ENCODE results near the gene HSD17B8.

The HSD17B8 gene

DNA sequence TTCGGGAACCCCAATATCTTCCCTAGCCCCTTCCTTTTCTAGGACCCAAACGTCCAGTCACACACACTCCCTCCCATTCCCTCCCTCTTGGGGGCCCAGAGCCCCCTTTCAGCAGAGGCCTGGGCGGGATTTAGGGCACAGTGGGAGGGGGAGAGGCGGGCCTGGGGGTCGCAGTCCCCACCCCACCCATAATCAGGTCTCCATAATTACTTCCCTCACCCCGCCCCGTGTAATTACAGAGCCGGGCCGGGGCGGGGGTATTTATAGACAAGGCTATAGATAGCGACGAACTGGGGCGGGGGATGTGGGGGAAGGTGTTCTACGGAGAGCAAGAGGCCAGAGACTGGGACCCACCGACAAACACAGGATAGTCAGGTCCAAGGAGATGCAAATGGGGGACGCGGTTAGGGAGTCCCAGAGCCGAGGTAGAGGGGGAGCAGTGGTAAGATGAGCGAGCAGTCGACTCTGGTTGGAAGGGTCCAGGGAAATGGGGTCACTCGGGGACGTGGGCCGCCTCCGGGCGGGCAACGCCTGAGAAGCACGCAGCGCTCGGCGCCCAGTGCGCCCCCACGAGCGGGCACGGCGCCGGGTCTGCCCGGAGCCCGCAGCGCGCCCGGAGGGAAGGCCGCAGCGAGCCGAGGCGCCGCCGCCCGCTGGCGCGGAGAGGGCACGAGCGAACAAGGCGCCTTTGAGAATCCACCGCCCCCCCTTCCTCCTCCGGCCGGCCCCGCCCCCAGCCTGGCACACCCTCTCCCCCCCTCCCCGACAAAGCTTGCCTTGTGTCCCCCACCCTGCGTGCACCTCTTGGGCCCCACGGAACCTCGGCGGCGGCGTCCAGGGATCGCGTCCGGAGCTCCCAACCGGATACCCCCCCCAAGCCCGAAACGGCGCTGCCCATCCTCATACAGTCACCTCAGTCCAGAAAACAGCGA, 11.5 kb upstream of the HSD17B8 start:
- DNase-seq (ENCODE audit: low spot score): no peak

DNA sequence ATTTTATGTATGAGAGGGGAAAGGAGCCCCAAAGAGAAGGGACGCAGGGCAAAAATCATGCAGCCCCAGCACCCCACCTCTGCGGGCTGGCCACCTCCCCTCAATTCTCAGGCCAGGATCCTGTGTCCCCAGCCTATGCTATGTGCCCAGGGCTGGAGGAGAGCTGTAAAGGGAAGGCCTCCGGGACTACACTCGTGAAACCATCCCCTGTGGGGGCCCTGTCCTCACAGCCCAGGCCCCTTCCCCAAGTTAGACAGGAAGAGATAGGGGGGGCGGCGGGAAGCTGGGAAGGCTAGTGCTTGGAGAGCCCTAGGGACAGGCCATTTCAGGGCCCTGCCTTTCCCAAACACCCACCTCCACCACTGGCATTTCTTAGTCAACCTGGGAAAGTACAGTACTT, 10.8 kb upstream of the HSD17B8 start:
- no peak for DNase-seq (ENCODE audit: low spot score)

DNA sequence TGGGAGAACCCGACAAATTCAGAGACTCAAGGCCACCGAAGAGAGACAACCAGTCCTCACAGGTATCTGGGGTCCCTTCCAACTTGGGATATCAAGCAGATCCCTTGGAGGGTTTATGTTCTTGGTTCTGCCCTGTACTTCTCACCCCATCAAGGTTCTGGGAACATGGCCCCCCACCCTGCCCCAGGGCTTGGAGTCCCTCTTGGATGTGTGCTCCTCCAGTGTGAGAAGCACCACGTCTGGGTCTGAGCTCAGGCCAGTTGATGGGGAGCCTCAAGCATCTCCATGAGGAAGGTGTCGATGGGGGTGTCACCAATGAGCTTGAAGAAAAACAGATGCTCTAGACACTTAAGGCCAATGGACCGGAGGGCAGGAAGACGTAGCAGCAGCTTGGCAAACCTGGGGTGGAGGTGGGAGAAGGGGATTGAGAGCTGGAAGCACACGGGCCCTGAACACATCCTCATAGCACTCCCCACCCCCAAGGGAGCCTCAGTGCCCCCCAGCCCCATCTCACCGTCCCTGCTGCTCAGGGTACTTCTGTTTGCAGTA, 9.9 kb upstream of the HSD17B8 start:
- DNase-seq (ENCODE audit: low spot score): no peak

DNA sequence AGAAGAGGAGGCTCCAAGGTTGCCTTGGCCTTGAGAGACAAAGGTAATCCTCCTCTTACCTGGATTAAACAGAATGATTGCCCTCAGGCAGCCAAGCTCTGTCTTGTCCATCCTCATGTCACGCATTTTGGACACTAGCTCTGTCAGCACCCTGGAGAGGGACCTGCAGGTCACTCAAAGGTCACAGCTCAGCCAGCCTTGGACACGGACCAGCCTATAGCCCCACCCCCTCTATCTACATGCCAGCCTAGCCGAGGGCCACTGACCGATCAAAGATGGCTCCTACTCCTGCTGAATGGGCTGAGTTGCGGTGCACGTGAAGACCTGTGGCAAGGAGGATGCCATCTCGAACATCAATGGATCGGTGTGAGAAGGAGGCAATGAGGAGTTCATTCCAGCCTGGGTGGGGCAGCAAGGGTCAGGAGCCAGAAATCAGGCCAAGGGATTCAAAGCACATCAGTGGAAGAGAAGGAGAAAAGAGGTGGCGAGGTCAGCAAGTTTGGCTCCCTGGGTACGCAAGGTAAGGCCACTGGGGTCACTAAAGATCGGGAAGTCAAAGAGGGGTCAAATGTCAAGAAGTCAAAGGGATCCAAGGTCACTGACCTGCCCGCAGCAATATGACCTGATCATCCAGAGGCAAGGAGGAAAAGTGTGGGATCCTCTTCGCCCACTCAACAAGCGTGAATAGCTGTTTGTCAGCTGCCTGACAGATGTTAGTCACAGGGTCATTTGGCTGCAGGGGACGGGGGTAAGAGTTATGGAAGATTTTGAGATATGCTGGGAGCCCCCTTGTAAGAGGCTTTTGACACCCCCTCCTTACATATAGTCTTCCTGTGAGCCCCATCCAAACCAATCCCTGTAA, 8.9 kb upstream of the HSD17B8 start:
- DNase-seq (ENCODE audit: low spot score): no peak

DNA sequence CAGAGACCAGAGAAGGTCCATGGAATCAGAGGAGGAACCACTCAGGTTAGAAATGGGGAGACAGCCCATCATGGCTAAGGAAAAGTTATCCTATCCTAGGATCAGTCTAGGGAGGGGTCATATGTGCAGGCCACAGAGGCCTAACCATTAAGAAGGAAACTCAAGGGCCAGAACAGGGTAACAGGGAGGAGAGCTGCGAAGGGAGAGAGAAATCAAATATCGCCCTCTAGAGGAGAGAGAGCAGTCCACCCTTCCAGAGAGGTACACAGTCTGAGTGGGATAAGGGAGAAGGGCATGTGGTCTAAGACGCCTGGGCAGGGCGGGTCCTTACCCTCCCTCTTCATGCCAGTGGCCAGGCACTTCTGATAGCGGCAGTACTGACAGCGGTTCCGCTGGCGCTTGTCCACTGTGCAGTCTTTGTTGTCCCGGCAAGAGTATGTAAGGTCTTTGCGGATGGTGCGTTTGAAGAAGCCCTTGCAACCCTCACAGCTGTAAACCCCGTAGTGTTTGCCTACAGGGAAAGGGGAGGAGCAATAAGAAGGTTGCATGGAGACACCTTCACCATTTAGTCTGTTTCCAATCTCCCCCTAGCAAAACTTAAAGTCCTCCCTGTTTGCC, 6.9 kb upstream of the HSD17B8 start:
- peak; percentile 70 for DNase-seq (ENCODE audit: low spot score)

DNA sequence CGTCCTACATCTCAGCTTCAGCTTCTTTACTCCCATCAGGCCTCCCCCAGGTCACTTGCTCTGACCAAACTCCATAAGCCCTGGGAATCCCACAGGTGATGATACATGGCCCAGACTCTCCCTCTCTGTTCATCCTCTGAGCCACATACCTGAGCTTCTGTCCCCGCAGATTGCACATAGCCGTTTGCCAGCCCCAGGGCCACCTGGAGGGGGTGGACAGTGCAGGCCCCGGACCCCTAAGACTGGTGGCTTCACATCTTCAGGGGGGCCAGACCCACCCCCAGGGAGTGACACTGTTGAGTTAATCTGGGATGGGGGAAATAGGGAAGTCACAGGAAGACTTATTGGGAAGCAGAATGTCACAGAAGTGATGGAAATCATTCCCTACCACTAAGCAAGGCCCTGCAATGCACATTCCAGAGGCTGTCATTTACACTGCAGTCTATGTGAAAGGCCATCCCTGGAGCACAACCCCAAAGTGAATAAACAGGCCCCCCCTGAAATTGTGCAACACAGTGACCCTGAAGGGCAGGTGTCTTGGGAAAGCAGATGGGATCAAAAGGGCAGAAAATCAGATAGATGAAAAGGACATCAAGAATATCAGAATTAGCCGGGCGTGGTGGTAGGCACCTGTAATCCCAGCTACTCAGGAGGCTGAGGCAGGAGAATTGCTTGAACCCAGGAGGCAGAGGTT, 6.1 kb upstream of the HSD17B8 start:
- no peak for DNase-seq (ENCODE audit: low spot score)

DNA sequence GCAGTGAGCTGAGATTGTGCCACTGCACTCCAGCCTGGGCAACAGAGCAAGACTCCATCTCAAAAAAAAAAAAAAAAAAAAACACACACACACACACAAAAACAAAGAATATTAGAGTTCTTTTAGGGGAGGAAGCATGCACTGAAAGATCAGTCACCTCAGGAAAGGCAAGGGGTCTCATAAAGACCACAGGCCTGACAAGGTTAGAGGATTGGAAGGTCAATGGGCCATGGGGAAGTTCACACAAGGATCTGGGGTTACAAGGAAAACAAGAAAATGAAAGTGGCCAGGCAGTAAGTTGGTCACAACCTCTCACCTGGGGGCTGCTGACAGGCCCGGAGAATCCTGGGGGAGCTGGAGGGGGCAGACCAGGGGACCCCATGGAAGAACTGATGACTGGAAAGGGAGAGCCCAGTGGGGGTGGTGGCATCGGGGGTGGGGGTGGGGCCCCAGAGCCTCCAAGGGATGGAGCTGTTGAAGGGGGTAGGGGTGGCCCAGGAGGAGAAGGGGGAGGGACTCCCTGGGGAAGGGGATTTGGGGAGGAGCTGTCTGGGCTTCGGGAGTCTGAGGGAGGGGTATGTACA, 5.5 kb upstream of the HSD17B8 start:
- DNase-seq (ENCODE audit: low spot score): no peak

DNA sequence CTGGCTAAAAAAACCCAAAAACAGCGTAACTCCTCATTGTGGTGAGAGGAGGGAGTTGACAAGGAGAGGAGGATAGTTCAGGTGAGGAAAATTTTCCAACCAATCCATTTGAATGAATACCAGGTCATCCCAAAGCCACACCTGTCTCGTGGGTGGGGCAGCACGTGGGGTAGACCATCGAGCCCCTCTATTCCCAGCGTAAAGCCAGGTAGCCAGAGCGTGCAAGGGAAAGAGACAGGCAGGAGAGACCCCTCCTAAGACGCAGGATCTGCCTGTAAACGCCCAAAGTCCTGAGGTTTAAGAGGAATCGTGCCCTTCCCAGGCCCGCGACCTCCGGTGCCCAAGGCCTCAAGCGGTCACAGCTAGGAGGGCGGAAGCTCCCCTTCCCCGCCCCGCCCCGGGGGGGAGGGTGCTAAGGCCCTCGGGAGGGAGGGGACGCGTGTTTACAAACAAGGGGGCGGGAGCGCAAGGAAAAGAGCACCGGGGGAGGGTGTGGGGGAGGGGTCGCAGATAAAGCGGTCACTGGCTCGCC, 4.7 kb upstream of the HSD17B8 start:
- peak; percentile 75 for DNase-seq (ENCODE audit: low spot score)

DNA sequence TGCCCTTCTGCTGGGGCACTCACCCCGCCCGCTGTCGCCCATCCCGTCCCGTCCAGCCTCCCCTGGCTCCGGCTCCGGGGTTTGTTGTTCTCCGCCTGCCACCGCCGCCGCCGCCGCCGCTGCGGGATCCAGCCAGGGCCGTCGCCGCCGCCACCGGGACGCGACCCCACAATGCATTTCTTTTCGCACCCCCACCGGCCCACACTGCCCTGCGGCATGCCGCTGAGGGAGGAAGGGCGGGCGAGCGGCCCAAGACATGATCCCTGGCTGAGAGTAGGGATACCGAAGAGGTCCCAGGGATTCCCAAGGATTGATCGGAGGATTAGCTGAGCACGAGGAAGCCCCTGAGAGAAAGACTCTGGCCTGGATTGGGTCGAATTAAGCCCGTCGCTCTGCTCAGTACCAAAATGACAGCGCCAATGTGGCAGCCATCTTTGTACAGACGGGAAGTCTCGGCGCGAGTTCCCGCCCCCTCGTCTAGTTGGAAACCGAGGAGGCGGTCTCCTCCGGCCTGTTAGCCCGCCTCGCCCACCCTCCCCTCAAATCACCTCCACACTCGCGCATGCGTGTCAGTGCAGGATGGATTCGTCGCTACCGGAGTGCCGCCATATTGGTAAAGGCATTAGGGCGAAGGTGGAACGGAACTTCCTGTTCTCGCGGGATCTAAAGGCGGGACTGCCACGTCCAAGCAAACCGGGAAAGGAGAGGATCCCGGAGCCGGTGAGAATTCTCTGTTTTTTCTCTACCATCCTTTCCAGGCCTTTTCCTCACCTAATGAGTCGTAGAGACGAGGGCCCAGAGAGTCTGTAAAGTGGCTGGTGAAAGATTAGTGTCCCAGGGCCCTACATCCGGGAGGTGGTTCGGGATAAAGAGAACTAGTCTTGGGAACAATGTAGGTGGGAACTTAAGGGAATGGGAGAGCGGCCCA, 4.0 kb upstream of the HSD17B8 start, which contains the start of the genes RXRB and SLC39A7:
Gene RXRB, minus strand, starts transcription at position 447 of the 928 bp plus-strand sequence. Its CDS starts 189 bp downstream, at position 258.
Gene SLC39A7, plus strand, starts transcription at position 649 of the 928 bp plus-strand sequence. CDS start 379 bp downstream, outside the sequence.
- peak; percentile 93 for DNase-seq (ENCODE audit: low spot score)

DNA sequence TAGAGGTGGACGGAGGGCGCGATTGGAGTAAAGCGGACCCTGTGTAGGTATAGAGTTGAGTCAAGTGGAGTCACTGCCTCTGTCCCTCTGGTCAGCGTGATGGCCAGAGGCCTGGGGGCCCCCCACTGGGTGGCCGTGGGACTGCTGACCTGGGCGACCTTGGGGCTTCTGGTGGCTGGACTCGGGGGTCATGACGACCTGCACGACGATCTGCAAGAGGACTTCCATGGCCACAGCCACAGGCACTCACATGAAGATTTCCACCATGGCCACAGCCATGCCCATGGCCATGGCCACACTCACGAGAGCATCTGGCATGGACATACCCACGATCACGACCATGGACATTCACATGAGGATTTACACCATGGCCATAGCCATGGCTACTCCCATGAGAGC, 3.3 kb upstream of the HSD17B8 start:
- DNase-seq (ENCODE audit: low spot score): no peak

DNA sequence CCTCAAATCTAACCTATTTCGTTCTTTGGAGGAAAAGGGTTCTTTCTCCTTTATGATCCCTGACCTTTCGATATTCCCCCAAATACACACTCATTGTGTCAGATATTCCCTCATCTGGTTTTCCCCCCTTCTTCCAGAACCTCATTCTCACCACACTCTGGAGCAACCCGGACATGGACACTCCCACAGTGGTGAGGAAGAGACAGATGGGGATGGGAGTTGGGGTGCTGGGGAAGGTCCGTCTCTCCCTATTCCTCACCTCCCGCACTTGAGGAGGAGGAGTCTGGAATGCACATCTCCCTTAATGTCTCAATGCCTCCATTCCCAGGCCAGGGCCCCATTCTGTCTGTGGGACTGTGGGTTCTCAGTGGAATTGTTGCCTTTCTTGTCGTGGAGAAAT, 2.5 kb upstream of the HSD17B8 start:
- DNase-seq (ENCODE audit: low spot score): no peak

DNA sequence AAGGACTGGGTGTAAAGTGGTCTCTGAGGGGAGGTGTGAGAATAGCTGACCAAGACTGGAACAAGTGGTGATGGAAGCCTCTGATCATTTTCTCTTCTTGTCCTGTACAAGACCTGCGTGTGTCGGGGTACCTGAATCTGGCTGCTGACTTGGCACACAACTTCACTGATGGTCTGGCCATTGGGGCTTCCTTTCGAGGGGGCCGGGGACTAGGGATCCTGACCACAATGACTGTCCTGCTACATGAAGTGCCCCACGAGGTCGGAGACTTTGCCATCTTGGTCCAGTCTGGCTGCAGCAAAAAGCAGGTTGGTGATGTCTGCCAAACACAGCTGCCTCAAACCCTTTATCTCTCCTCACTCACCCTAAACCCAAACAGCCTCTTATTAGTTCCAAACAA, 1.7 kb upstream of the HSD17B8 start:
- no peak for DNase-seq (ENCODE audit: low spot score)

DNA sequence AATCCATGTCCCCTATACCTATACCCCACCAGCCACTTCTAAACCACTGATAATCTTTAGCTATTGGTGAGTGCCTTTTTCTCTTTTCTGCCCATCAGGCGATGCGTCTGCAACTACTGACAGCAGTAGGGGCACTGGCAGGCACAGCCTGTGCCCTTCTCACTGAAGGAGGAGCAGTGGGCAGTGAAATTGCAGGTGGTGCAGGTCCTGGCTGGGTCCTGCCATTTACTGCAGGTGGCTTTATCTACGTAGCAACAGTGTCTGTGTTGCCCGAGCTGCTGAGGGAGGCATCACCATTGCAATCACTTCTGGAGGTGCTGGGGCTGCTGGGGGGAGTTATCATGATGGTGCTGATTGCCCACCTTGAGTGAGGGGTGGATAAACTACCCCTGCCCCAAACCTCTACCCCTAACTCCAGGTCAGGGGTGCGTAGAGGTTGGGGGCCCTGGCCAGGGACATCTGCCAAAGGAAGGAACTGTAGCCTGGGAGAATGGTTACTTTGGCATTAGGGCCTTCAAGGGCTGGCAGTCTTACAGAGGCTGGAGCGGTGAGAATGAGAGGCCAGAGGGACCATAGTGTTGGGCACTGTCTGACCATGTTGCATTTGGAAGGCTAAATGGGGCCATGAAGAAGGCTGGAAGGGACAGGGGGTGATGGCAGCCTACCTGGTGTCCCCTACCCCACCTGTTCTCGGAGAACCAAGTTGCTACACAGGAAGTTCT, 851 bp upstream of the HSD17B8 start:
- DNase-seq (ENCODE audit: low spot score): no peak

DNA sequence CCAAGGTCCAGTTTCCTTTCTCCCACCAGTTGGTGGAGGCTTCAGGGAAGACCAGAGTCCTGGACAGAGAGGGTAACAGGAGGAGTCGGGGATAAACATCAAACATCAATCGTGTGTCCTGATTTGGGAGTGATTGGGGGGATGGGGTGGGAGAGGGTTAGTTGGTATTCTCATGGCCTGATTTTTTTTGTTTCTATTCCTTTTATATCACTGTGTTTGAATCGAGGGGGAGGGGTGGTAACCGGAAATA, 365 bp upstream of the HSD17B8 start:
- no peak for DNase-seq (ENCODE audit: low spot score)

DNA sequence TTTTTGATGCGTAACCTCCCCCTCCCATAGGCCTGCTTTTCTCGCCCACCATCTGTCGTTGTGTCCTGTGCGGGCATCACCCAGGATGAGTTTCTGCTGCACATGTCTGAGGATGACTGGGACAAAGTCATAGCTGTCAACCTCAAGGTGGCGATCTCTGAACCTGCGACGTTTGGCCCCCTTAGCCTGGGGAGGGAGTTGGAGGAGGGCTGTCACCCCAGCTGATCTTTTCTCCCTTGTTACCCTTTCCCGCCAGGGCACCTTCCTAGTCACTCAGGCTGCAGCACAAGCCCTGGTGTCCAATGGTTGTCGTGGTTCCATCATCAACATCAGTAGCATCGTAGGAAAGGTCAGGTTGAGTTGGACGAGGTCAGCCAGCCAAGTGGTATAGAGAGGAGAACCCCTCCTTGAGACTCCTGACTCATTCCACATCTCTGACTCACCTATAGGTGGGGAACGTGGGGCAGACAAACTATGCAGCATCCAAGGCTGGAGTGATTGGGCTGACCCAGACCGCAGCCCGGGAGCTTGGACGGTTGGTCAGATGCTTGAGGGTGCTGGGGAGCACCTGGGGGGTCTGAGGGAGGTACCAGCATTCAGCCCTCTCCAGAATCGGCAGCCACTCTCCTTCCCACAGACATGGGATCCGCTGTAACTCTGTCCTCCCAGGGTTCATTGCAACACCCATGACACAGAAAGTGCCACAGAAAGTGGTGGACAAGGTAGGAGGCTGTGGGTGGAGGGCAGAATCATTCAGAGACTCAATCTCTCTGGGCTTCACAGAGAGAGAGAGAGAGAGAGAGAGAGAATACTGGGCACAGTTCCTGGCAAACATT, 954 bp downstream of the HSD17B8 start:
- peak; percentile 78 for DNase-seq (ENCODE audit: low spot score)

DNA sequence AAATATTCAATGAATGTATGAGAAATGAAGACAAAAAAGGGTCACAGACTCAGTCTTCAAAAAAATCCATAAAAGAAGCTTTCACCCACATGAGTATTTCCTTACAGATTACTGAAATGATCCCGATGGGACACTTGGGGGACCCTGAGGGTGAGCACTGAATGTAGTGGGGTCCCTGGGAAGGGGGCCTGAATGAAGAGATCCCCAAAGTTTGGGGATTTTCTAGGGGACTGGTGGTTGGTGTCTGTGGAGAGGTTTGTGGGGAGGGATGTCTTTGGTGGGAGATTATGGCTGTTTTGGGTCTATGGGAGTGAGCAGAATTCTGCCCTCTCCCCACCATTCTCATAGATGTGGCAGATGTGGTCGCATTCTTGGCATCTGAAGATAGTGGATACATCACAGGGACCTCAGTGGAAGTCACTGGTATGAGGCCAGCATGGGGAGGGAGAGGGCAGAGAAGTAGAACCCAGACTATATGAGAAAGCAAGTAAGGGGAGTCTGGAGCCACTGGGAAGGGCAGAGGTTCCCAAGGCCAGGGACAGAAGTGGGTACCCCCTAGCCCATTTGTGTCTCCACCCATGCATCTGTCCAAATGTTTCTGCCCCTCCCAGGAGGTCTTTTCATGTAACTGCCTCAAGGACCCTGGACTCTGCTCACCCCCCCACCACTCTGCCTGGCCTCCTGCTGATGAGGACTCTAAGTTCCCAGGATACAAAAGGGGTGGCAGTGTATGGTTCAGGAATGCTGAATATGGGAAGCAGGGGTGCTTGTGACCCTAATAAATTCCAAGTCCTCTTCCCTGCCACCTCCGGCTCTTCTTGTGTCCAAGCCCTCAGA, 1.8 kb downstream of the HSD17B8 start:
- no peak for DNase-seq (ENCODE audit: low spot score)

DNA sequence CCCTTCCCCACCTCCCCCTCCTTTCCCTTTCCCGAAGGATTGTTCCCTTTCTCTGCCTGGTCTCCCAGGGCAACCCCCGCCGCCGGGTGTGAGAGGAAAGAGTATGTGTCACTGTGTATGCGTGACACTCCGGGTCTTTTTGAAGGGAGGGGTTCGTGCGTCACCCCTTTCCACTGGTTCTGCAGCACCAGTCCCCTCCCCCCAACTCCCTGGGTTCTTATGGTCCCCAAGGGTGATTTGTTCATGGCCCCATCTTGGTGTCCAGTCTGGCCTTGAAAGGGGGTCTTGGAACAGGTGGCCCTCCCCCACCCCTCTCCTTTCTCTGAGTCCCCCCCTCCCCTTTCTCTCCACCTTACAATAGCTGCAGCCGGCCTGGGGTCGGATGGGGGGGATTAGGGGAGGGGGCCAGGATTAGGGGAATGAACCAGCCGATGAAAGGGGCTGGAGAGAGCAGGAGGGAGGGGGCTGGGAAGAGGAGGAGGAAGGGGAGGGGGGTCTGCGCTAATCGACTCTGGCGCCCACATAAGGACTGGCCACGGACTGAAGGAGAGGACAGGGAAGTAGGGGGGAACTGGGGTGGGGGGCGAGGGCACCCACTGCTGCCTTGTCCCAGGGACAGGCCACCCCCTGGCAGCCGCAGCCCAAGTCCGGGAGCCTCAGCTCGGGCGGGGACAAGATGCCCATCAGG, 2.6 kb downstream of the HSD17B8 start:
- no peak for DNase-seq (ENCODE audit: low spot score)
